T-helper 1 cell treated with Interleukin-12 subunit alpha and Interleukin-12 subunit beta and Interleukin-4 antibody, amounts not matched to agents 30 ng/mL and 1 ng/mL, for 36 hours (primary cell): ENCODE measurements around the gene KAZN. TPM values are rescaled to one million over a fixed set of nuclear protein-coding genes. Genes with fewer than 3 reads are reported as not detected.
"Not testable (repeated sequence)": the region's sequence is repeated elsewhere in the genome, so short reads cannot be mapped to it uniquely, and the experiment has no call there.

ENCODE experiments used
- intact Hi-C: fragments of 100-400 bp; cut with micrococcal nuclease; formaldehyde crosslinking; loops from one replicate; pipeline ENCODE4 v1.15.1; 2024
- total RNA-seq: library from RNA; stranded (reverse); gene quantifications from 2 replicates; pipeline ENCODE4 v1.2.3, GENCODE V29; 2022

The KAZN gene
- total RNA-seq, 1 donor from 2014 or later, result 0.20 TPM

- intact Hi-C loops, result no loop called here
Measured at GRCh38 chr1:14948112-14948652, 349.7 kb downstream of the KAZN start.

- intact Hi-C loops, result no loop called here
Measured at GRCh38 chr1:14949270-14949835, 350.9 kb downstream of the KAZN start.

GRCh38 chr1:14949836-14950713 lies 351.6 kb downstream of the KAZN start:
- intact Hi-C loops, result no loop called here

- intact Hi-C loops, result no loop called here
Measured at GRCh38 chr1:14951766-14952165, 353.3 kb downstream of the KAZN start.

GRCh38 chr1:14952626-14953314 lies 354.3 kb downstream of the KAZN start:
- intact Hi-C loops, result no loop called here

GRCh38 chr1:14954210-14954609 lies 355.7 kb downstream of the KAZN start:
- intact Hi-C loops, result no loop called here

GRCh38 chr1:14954930-14955329 lies 356.4 kb downstream of the KAZN start:
- intact Hi-C loops, result no loop called here

GRCh38 chr1:14955402-14955801 lies 356.9 kb downstream of the KAZN start:
- intact Hi-C loops, result no loop called here

GRCh38 chr1:14955976-14956375 lies 357.5 kb downstream of the KAZN start:
- intact Hi-C loops, result no loop called here

- intact Hi-C loops, result no loop called here
Measured at GRCh38 chr1:14956579-14957195, 358.2 kb downstream of the KAZN start.

- intact Hi-C loops, result no loop called here
Measured at GRCh38 chr1:14957375-14958098, 359.1 kb downstream of the KAZN start.

- intact Hi-C loops, result no loop called here
Measured at GRCh38 chr1:14958249-14959058, 360.0 kb downstream of the KAZN start.

- intact Hi-C loops, result no loop called here
Measured at GRCh38 chr1:14959059-14959694, 360.7 kb downstream of the KAZN start.

- intact Hi-C loops, result no loop called here
Measured at GRCh38 chr1:14961661-14962267, 363.3 kb downstream of the KAZN start.

- intact Hi-C loops, result no loop called here
Measured at GRCh38 chr1:14962407-14962806, 363.9 kb downstream of the KAZN start.

- intact Hi-C loops, result not testable (repeated sequence)
Measured at GRCh38 chr1:14963791-14964710, 365.6 kb downstream of the KAZN start.

GRCh38 chr1:14964711-14965055 lies 366.2 kb downstream of the KAZN start:
- intact Hi-C loops, result no loop called here

GRCh38 chr1:14968251-14968851 lies 369.9 kb downstream of the KAZN start:
- intact Hi-C loops, result loop anchor here (2.0 kb wide), 1 partner anchor 44 kb away; no protein-coding TSS in a partner anchor
